B cell (primary cell): ENCODE measurements around the gene SYTL5. TPM values are rescaled to one million over a fixed set of nuclear protein-coding genes. Genes with fewer than 3 reads are reported as not detected.

Source experiments
- ATAC-seq: fragments of 200-7000 bp; cut with Tn5 transposase; one replicate; pipeline ENCODE4 v1.10.0; 2021; ENCODE audit warnings: low read depth, mild to moderate bottlenecking, moderate number of reproducible peaks, moderate library complexity
- CTCF ChIA-PET: fragments of 350-600 bp; sonication (Branson Sonifier 250); formaldehyde crosslinking; loops from one replicate; lab custom pipeline; 2021; ENCODE audit warnings: antibody characterized with exemption, inconsistent platforms; lab: Charles Lee
- POLR2A ChIA-PET: fragments of 350-600 bp; sonication (Branson Sonifier 250); formaldehyde crosslinking; loops from one replicate; lab custom pipeline; 2021; ENCODE audit warnings: antibody characterized with exemption; lab: Charles Lee
- DNase-seq: peaks from one replicate; pipeline ENCODE4 v3.0.0; 2013
- H2AFZ ChIP-seq: 2 replicates; pipeline ENCODE4 v1.6.1; 2012; ENCODE audit warnings: mild to moderate bottlenecking, low read depth, low read length; ENCODE audit not compliant: insufficient read depth, poor library complexity, severe bottlenecking
- H3K27ac ChIP-seq, 2 donors: 1 replicate in 1 of 2; 2 replicates in 1 of 2; pipeline ENCODE4 v1.5.1; 2012 to 2013; ENCODE audit warnings: low read length in 2 of 2, mild to moderate bottlenecking in 2 of 2, moderate library complexity in 1 of 2
- H3K27me3 ChIP-seq, 4 experiments: fragments of 200-600 bp in 1 of 4; sonication (generic) in 1 of 4; replicated peaks in 1 of 4; 1 replicate in 2 of 4; 2 replicates in 2 of 4; pipeline versions ENCODE4 v1.6.1 to v1.7.0; 2013 to 2016; ENCODE audit warnings: low read length in 3 of 4, mild to moderate bottlenecking in 2 of 4, mixed read lengths in 1 of 4, moderate library complexity in 1 of 4; ENCODE audit not compliant: insufficient read depth in 4 of 4, control insufficient read depth in 3 of 4; ENCODE audit errors: control extremely low read depth in 1 of 4
- H3K36me3 ChIP-seq, 2 experiments: replicated peaks in 1 of 2; 1 replicate in 1 of 2; 2 replicates in 1 of 2; pipeline versions ENCODE4 v1.6.1 to v1.7.1; 2013; ENCODE audit warnings: low read length in 1 of 2; ENCODE audit not compliant: insufficient read depth in 2 of 2, control insufficient read depth in 1 of 2; ENCODE audit errors: control extremely low read depth in 1 of 2, extremely low read depth in 1 of 2
- H3K4me1 ChIP-seq, 2 donors: fragments of 200-600 bp in 1 of 2; sonication (generic) in 1 of 2; 1 replicate in 1 of 2; 2 replicates in 1 of 2; pipeline versions ENCODE4 v1.5.1 to v1.6.1; 2013 to 2017; ENCODE audit warnings: low read length in 2 of 2; ENCODE audit not compliant: control insufficient read depth in 2 of 2, insufficient read depth in 2 of 2
- H3K4me2 ChIP-seq: replicated peaks from 2 replicates; pipeline ENCODE3; 2012; ENCODE audit warnings: mild to moderate bottlenecking, low read depth, low read length; ENCODE audit not compliant: poor library complexity, severe bottlenecking
- H3K4me3 ChIP-seq, 5 experiments: fragments of 200-600 bp in 1 of 5; sonication (generic) in 1 of 5; 1 replicate in 3 of 5; 2 replicates in 2 of 5; pipeline versions ENCODE4 v1.5.1 to v1.7.0; 2011 to 2016; ENCODE audit warnings: low read length in 4 of 5, mild to moderate bottlenecking in 4 of 5, low read depth in 2 of 5, control low read depth in 1 of 5, moderate library complexity in 1 of 5; ENCODE audit not compliant: insufficient read depth in 1 of 5; ENCODE audit errors: control extremely low read depth in 1 of 5, extremely low read depth in 1 of 5
- H3K79me2 ChIP-seq: fragments of 200-600 bp; sonication (generic); one replicate; pipeline ENCODE4 v1.6.0; 2016; ENCODE audit warnings: low read length; ENCODE audit not compliant: control insufficient read depth, insufficient read depth
- H3K9ac ChIP-seq: fragments of 200-600 bp; sonication (generic); 2 replicates; pipeline ENCODE4 v1.6.1; 2017; ENCODE audit warnings: mild to moderate bottlenecking, low read length, moderate library complexity
- H3K9me3 ChIP-seq, 3 donors: one replicate each; pipeline versions ENCODE4 v1.6.1 to v1.7.1; 2013; ENCODE audit warnings: low read length in 2 of 3; ENCODE audit not compliant: control insufficient read depth in 2 of 3, insufficient read depth in 1 of 3; ENCODE audit errors: control extremely low read depth in 1 of 3
- H4K20me1 ChIP-seq: 2 replicates; pipeline ENCODE4 v1.6.0; 2012; ENCODE audit warnings: mild to moderate bottlenecking, low read length; ENCODE audit not compliant: insufficient read depth, control insufficient read depth, poor library complexity, severe bottlenecking
- H3K27ac Mint-ChIP-seq: one replicate; pipeline ENCODE4 v1.8.0; 2021; ENCODE audit warnings: mixed read lengths
- H3K27me3 Mint-ChIP-seq: one replicate; pipeline ENCODE4 v1.8.0; 2021; ENCODE audit warnings: mixed read lengths
- H3K4me1 Mint-ChIP-seq: one replicate; pipeline ENCODE4 v1.8.0; 2021; ENCODE audit warnings: mixed read lengths
- H3K4me3 Mint-ChIP-seq: one replicate; pipeline ENCODE4 v1.8.0; 2021; ENCODE audit warnings: mixed read lengths
- H3K9me3 Mint-ChIP-seq: one replicate; pipeline ENCODE4 v1.8.0; 2022; ENCODE audit warnings: mixed read lengths; ENCODE audit not compliant: insufficient read depth
- CTCF ChIP-seq: fragments of 200-600 bp; IDR thresholded peaks from one replicate; pipeline ENCODE4 v1.8.0; 2022; ENCODE audit warnings: antibody characterized with exemption, mild to moderate bottlenecking
- EZH2 ChIP-seq: IDR thresholded peaks from 2 replicates; pipeline ENCODE4 v1.6.1; 2012; ENCODE audit warnings: borderline replicate concordance, low read depth, mild to moderate bottlenecking, moderate library complexity, low read length; ENCODE audit not compliant: insufficient read depth, poor library complexity, severe bottlenecking
- WGBS: methylation state at CpG from one replicate; pipeline ENCODE4 v1.1.5; 2013; ENCODE audit warnings: missing lambda C conversion rate; ENCODE audit not compliant: insufficient coverage; 5-methylcytosine and 5-hydroxymethylcytosine counted together
- intact Hi-C: fragments of 100-400 bp; cut with micrococcal nuclease; formaldehyde crosslinking; loops from one replicate; pipeline ENCODE4 v1.10.0; 2022
- polyA plus RNA-seq: library from polyadenylated mRNA; depleted of rRNA; stranded (reverse); fragments of >200 nt; gene quantifications from 2 replicates; pipeline ENCODE4 v1.2.3, GENCODE V29; 2012
- total RNA-seq, 2 donors: library from RNA; stranded (reverse); fragments of 120-200 nt in 1 of 2; gene quantifications; 1 replicate in 1 of 2; 2 replicates in 1 of 2; pipeline versions ENCODE4 v1.2.3 to v1.2.4, GENCODE V29; 2013 to 2022

The SYTL5 gene
- total and polyA plus RNA-seq, 2 donors (not counting 1 experiment from before 2014, with no cell fraction given) = 0.01 TPM; not detected in 1

- Histone ChIP-seq H3K27me3 (no peaks in the 10 kb centered on the region), H3K27ac (no peak overlapping the region), H3K36me3 (no peaks in the 10 kb centered on the region), H3K4me3 (no peak overlapping the region), H3K4me2 (no peak overlapping the region), H2AFZ (no peak overlapping the region), H3K79me2 (no peaks in the 10 kb centered on the region), H3K4me1 (no peaks in the 10 kb centered on the region), H3K9ac (no peak overlapping the region), H4K20me1 (no peaks in the 10 kb centered on the region), H3K9me3 (no peaks in the 10 kb centered on the region)
- H3K4me1 Mint-ChIP-seq = no peaks in the 10 kb centered on the region
- ATAC-seq (no peak), DNase-seq (no peak)
- intact Hi-C loops = no loop called here
- H3K9me3 Mint-ChIP-seq = no peaks in the 10 kb centered on the region
- ChIA-PET POLR2A (no interaction called here), CTCF (no interaction called here)
- no peaks in the 10 kb centered on the region for H3K27me3 Mint-ChIP-seq
- TF ChIP-seq CTCF = no peak
- no peak for TF ChIP-seq EZH2
- no peak overlapping the region for H3K4me3 Mint-ChIP-seq
- H3K27ac Mint-ChIP-seq = no peak overlapping the region
These were observed 3.3 kb downstream of the SYTL5 start for GRCh38 chrX:38009641-38010040.

GRCh38 chrX:38018766-38019425 lies 12.5 kb downstream of the SYTL5 start:
- H3K27ac ChIP-seq = no peak overlapping the region
- CTCF ChIA-PET = no interaction called here
- Mint-ChIP-seq H3K27me3 (no peaks in the 10 kb centered on the region), H3K27ac (no peak overlapping the region), H3K4me3 (no peak overlapping the region), H3K9me3 (no peaks in the 10 kb centered on the region), H3K4me1 (no peaks in the 10 kb centered on the region)
- no peak overlapping the region for H3K4me2 ChIP-seq
- ATAC-seq (no peak), DNase-seq (no peak)
- no peaks in the 10 kb centered on the region for H3K9me3 ChIP-seq
- H4K20me1 ChIP-seq = no peaks in the 10 kb centered on the region
- no peak overlapping the region for H2AFZ ChIP-seq
- WGBS = 67% methylated on average over 2 of the region's 8 CpGs
- peaks cover 0 to 6% (median 0%) of the 10 kb centered on the region in 4 experiments for H3K27me3 ChIP-seq
- TF ChIP-seq CTCF = no peak
- no peak for TF ChIP-seq EZH2
- intact Hi-C loops = no loop called here
- H3K4me1 ChIP-seq = no peaks in the 10 kb centered on the region
- H3K4me3 ChIP-seq = no peak overlapping the region
- POLR2A ChIA-PET = no interaction called here
- no peaks in the 10 kb centered on the region for H3K36me3 ChIP-seq
- H3K79me2 ChIP-seq = no peaks in the 10 kb centered on the region
- no peak overlapping the region for H3K9ac ChIP-seq
